Measurements from ENCODE around the gene KLHL21.
"Not testable (repeated sequence)": the region's sequence is repeated elsewhere in the genome, so short reads cannot be mapped to it uniquely, and the experiment has no call there.

Gene KLHL21

GRCh38 chr1:6624710-6625583 is 22.3 kb upstream of the KLHL21 start, which contains the start of gene THAP3:
TSS of gene THAP3 (plus strand) at chr1:6624868. CDS start at chr1:6625219, 351 bp downstream.
- DNase-seq: peak; percentile 75 to 81

- DNase-seq: no peak
Observed at GRCh38 chr1:6623269-6623965, 20.7 kb upstream of the KLHL21 start.

- DNase-seq: no peak
Observed at GRCh38 chr1:6622396-6623152, 19.9 kb upstream of the KLHL21 start.

- DNase-seq: no peak
Observed at GRCh38 chr1:6621429-6622391, 19.0 kb upstream of the KLHL21 start.

GRCh38 chr1:6619045-6619444 is 16.4 kb upstream of the KLHL21 start:
- no peak for DNase-seq

- DNase-seq: no peak
Observed at GRCh38 chr1:6614929-6615785, 12.5 kb upstream of the KLHL21 start.

- DNase-seq: peak in 1 of 2 donors; percentile 17
Observed at GRCh38 chr1:6614019-6614928, 11.6 kb upstream of the KLHL21 start.

- peak; percentile 99 for DNase-seq
Observed at GRCh38 chr1:6613361-6614018, 10.8 kb upstream of the KLHL21 start, which contains the start of gene PHF13. TSS of gene PHF13 (plus strand) at chr1:6613731. CDS start at chr1:6614067, 336 bp downstream.

GRCh38 chr1:6612641-6613360 is 10.1 kb upstream of the KLHL21 start:
- DNase-seq: no peak

- DNase-seq: peak; percentile 51 to 56
Observed at GRCh38 chr1:6603915-6604558, 1.4 kb upstream of the KLHL21 start.

- peak; percentile 75 to 92 for DNase-seq
Observed at GRCh38 chr1:6603238-6603914, 707 bp upstream of the KLHL21 start.

GRCh38 chr1:6601923-6602668 is 573 bp downstream of the KLHL21 start:
- DNase-seq: peak in 1 of 2 donors; percentile 62

GRCh38 chr1:6601049-6601922 is 1.4 kb downstream of the KLHL21 start:
- peak; percentile 71 to 73 for DNase-seq

GRCh38 chr1:6600410-6601048 is 2.1 kb downstream of the KLHL21 start:
- DNase-seq: no peak

- DNase-seq: not testable (repeated sequence)
Observed at GRCh38 chr1:6599991-6600390, 2.7 kb downstream of the KLHL21 start.
